HL-60 (cell line): ENCODE results near the gene FGD5.

Experiments
- POLR2AphosphoS5 ChIP-seq: IDR thresholded peaks from 2 replicates; pipeline ENCODE4 v1.6.1; 2012; ENCODE audit warnings: low read depth
- TF ChIP-seq, protein P1 (sequence below): IDR thresholded peaks from one replicate; pipeline ENCODE4 v1.5.1; 2011; ENCODE audit warnings: low read length, control low read depth, inconsistent platforms; ENCODE audit not compliant: insufficient read depth
- TF ChIP-seq, protein P2 (sequence below): IDR thresholded peaks from 2 replicates; pipeline ENCODE4 v1.6.1; 2012; ENCODE audit warnings: low read depth; ENCODE audit not compliant: insufficient replicate concordance

DNA sequence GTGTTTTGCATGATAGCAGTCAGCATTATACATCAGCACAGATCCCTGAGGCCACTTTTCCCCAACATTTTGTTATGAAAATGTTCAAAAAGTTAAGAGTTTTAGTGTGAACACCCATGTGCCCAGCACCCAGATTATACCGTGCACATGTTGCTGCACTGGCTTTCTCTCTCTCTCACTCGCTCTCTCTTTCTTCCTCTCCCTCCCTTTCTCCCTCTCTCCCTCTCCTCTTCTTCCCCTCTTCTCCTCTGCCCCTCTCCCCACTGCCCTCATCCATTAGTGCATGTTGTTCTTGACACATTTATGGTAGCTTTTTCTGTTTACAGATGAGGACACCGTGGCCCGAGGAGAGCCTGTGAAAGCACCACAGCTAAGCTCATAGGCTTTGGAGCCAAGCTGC, 7.3 kb downstream of the FGD5 start:
- TF ChIP-seq POLR2AphosphoS5: no peak
- TF ChIP-seq, protein P1, sequence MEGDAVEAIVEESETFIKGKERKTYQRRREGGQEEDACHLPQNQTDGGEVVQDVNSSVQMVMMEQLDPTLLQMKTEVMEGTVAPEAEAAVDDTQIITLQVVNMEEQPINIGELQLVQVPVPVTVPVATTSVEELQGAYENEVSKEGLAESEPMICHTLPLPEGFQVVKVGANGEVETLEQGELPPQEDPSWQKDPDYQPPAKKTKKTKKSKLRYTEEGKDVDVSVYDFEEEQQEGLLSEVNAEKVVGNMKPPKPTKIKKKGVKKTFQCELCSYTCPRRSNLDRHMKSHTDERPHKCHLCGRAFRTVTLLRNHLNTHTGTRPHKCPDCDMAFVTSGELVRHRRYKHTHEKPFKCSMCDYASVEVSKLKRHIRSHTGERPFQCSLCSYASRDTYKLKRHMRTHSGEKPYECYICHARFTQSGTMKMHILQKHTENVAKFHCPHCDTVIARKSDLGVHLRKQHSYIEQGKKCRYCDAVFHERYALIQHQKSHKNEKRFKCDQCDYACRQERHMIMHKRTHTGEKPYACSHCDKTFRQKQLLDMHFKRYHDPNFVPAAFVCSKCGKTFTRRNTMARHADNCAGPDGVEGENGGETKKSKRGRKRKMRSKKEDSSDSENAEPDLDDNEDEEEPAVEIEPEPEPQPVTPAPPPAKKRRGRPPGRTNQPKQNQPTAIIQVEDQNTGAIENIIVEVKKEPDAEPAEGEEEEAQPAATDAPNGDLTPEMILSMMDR: no peak
- TF ChIP-seq, protein P2, sequence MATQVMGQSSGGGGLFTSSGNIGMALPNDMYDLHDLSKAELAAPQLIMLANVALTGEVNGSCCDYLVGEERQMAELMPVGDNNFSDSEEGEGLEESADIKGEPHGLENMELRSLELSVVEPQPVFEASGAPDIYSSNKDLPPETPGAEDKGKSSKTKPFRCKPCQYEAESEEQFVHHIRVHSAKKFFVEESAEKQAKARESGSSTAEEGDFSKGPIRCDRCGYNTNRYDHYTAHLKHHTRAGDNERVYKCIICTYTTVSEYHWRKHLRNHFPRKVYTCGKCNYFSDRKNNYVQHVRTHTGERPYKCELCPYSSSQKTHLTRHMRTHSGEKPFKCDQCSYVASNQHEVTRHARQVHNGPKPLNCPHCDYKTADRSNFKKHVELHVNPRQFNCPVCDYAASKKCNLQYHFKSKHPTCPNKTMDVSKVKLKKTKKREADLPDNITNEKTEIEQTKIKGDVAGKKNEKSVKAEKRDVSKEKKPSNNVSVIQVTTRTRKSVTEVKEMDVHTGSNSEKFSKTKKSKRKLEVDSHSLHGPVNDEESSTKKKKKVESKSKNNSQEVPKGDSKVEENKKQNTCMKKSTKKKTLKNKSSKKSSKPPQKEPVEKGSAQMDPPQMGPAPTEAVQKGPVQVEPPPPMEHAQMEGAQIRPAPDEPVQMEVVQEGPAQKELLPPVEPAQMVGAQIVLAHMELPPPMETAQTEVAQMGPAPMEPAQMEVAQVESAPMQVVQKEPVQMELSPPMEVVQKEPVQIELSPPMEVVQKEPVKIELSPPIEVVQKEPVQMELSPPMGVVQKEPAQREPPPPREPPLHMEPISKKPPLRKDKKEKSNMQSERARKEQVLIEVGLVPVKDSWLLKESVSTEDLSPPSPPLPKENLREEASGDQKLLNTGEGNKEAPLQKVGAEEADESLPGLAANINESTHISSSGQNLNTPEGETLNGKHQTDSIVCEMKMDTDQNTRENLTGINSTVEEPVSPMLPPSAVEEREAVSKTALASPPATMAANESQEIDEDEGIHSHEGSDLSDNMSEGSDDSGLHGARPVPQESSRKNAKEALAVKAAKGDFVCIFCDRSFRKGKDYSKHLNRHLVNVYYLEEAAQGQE: no peak
